Activated naive CD4-positive, alpha-beta T cell treated with Interleukin-2 at 50 U/mL for 16 hours (primary cell): ENCODE measurements around the gene AP3B1.

Experiments
- DNase-seq: peaks from one replicate; pipeline ENCODE4 v3.0.0-alpha.2; 2020

AP3B1 gene

DNA sequence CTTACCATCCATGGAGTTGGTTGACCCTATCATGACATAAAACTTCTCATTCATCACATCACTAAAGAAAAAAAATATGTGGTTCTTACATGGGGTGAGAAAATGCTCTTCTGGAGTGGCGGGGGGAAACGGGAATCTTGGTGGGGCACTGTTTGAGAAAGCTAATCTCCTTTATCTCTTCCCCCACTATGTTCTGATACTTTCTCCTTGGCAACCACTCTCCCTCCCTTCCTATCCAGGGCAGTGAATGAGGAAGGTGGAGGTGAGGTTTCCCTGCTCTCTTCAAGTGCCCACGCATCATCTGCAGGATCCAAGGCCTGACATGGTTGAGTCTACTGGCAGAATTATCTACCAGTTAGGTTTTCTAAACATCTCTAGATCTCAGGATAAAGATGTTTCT is 297.6 kb downstream of the AP3B1 start:
- no peak for DNase-seq

GRCh38 chr5:77995793-77996409 is 298.6 kb downstream of the AP3B1 start:
- DNase-seq, result no peak

- DNase-seq, result no peak
These were observed 299.6 kb downstream of the AP3B1 start for GRCh38 chr5:77994943-77995342.

GRCh38 chr5:77993855-77994318 is 300.6 kb downstream of the AP3B1 start:
- DNase-seq, result no peak

- DNase-seq, result no peak
These were observed 301.2 kb downstream of the AP3B1 start for GRCh38 chr5:77993141-77993854.

DNA sequence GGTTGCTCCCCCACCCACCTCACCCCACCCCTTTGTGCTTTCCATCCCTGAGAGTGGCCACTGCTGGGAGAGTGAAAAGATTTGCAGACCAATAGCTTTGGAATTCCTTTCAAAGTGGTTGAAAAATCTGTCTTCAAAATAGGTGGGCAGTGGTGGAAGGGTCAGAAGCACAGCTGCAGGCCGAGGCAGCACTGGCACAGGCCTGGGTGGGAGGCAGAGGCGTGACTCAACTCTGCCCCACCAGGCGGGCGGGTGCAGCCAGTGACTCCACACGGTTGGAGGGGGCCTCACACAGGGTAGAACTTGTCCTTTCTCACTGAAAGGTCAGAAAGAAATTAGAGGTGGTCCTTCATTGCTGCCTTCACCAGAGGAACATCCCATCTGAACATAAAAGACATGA is 303.4 kb downstream of the AP3B1 start:
- no peak for DNase-seq

GRCh38 chr5:77990020-77990419 is 304.5 kb downstream of the AP3B1 start:
- no peak for DNase-seq

- no peak for DNase-seq
These were observed 306.5 kb downstream of the AP3B1 start for GRCh38 chr5:77987988-77988387.

DNA sequence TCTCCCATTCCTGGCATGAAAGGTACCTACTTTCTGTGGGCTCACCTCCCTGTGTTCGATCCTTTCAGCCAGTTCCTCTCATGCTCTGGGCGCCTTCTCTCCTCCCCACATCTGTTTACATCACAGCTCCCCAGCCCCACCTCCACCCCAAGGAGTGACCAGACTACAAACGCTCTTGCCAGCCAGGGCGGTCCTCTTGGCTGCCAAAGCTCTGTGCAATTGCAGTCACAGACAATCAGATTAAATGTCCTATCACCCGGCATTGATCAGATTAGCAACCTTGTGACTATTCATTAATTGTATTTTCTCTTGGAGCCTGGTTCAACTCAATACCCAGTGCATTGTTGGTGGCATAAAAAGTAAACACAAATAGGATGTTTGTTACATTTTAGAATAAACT is 307.2 kb downstream of the AP3B1 start:
- DNase-seq, result no peak

DNA sequence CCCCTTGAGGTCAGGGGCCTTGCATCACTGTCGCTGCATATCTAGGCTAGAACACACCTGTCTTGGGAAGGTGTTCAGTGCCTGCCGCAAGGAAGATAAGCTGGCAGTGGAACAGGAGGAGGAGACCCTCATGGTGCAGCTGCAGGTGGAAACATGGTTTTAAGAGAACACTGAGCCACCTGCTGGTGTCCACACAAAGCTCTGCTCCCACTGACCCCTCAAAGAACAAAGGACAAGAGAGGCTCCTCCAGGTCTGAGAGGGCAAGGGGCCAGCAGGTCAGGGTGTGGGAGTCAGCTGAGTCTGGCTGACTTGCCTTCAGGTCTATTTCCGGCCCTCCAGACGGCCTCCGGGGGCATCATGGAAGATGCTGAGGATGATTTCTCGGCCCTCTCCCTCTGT is 308.2 kb downstream of the AP3B1 start:
- DNase-seq, result no peak

GRCh38 chr5:77985247-77985646 is 309.3 kb downstream of the AP3B1 start:
- DNase-seq, result no peak

- DNase-seq, result no peak
These were observed 309.9 kb downstream of the AP3B1 start for GRCh38 chr5:77984587-77984986.

GRCh38 chr5:77983482-77984199 is 310.9 kb downstream of the AP3B1 start:
- DNase-seq, result no peak

GRCh38 chr5:77981820-77982219 is 312.7 kb downstream of the AP3B1 start:
- DNase-seq, result no peak

DNA sequence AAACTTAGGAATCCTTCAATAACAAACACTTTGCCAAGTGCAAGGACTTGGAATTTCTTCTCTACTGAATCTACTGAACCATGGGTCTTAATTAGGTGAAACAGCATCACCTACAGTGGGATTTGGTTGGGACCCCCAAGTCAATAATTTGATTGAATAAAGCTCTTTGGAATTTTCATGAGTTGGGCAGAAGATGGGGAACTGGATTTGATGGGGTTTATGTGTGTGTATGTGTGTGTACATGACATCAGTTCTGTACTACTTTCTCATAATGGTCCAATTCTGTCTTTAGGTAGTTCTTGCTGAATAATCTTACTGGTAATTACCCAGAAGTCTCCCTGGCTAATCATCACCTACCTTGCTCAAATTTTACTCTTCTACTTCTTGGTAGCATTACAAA is 319.9 kb downstream of the AP3B1 start:
- no peak for DNase-seq

DNA sequence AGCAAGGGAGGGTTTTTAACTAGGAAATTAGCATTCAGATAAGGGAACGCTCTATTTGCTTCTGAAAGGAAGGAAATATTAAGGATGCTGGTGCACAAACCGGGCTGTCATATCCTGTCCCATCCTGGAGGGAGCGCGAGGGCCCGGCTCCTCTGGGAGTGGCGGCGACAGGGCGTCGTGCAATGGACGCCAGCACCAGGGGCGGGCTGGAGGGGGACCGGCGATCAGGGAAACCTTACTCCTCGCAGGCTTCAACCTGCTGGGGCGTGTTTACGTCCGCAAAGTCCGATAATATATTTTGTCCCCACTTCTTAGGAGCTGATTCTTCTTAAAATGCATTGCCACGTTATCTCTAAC is 321.3 kb downstream of the AP3B1 start:
- DNase-seq, result no peak

GRCh38 chr5:77972469-77973252 is 321.8 kb downstream of the AP3B1 start:
- peak; percentile 4 for DNase-seq

GRCh38 chr5:77971776-77972468 is 322.6 kb downstream of the AP3B1 start:
- no peak for DNase-seq

GRCh38 chr5:77970891-77971290 is 323.6 kb downstream of the AP3B1 start:
- DNase-seq, result no peak

- no peak for DNase-seq
These were observed 330.7 kb downstream of the AP3B1 start for GRCh38 chr5:77963795-77964194.

DNA sequence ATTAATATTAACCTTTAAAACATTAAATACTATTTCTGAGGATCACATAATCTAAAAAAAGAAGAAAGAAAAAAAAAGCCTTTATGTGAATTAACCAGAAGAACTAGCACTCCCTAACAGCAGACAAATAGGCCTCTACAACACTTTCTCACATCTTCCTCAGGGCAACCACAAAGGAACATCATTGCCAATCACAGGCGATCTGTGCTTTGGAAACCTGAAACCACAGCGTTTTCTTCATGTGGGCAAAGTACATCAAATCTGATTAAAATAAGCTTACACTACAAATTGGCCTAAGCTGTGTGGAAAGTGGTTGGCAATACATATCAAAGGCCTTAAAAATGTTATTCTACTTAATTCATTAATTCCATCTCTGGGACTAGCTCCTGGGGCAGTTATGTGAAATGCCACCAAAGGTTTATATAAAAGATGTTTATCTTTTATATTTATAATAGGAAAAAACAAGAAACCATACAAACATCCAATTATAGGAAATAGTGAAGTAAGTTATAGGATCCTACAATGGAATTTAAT is 333.6 kb downstream of the AP3B1 start:
- DNase-seq, result no peak

- DNase-seq, result no peak
These were observed 334.2 kb downstream of the AP3B1 start for GRCh38 chr5:77960305-77960704.
